ENCODE measurements around the gene RIPPLY3.
"Not testable (repeated sequence)": the region's sequence is repeated elsewhere in the genome, so short reads cannot be mapped to it uniquely, and the experiment has no call there.

Gene RIPPLY3

GRCh38 chr21:36981977-36982700 lies 24.4 kb upstream of the RIPPLY3 start:
- no peak overlapping the region for H3K4me3 ChIP-seq (ENCODE audit: low read depth, low read length)
- TF ChIP-seq CTCF (IDR thresholded peaks at IDR 0.05; ENCODE audit: low read depth, low read length, missing control alignments) = no peak
- DNase-seq (ENCODE audit: low read depth) = no peak

- no peak overlapping the region for H3K4me3 ChIP-seq (ENCODE audit: low read depth, low read length)
- no peak for DNase-seq (ENCODE audit: low read depth)
- TF ChIP-seq CTCF (IDR thresholded peaks at IDR 0.05; ENCODE audit: low read depth, low read length, missing control alignments) = no peak
Observed at GRCh38 chr21:36985751-36986594, 20.5 kb upstream of the RIPPLY3 start.

GRCh38 chr21:36987845-36988244 lies 18.7 kb upstream of the RIPPLY3 start:
- H3K4me3 ChIP-seq (ENCODE audit: low read depth, low read length) = no peak overlapping the region
- no peak for TF ChIP-seq CTCF (IDR thresholded peaks at IDR 0.05; ENCODE audit: low read depth, low read length, missing control alignments)
- DNase-seq (ENCODE audit: low read depth) = no peak

- no peak overlapping the region for H3K4me3 ChIP-seq (ENCODE audit: low read depth, low read length)
- DNase-seq (ENCODE audit: low read depth) = no peak
- no peak for TF ChIP-seq CTCF (IDR thresholded peaks at IDR 0.05; ENCODE audit: low read depth, low read length, missing control alignments)
Observed at GRCh38 chr21:36988536-36988935, 18.0 kb upstream of the RIPPLY3 start.

GRCh38 chr21:36989199-36989698 lies 17.3 kb upstream of the RIPPLY3 start:
- not testable (repeated sequence) for DNase-seq (ENCODE audit: low read depth)
- peak overlapping the region; percentile 60 for H3K4me3 ChIP-seq (ENCODE audit: low read depth, low read length)

- peak overlapping the region; percentile 60 for H3K4me3 ChIP-seq (ENCODE audit: low read depth, low read length)
- peak; percentile 73 for TF ChIP-seq CTCF (IDR thresholded peaks at IDR 0.05; ENCODE audit: low read depth, low read length, missing control alignments)
- DNase-seq (ENCODE audit: low read depth) = no peak
Observed at GRCh38 chr21:36989699-36990507, 16.6 kb upstream of the RIPPLY3 start.

Data from GM12864 (cell line).